K562 (cell line): ENCODE measurements around the gene DIO3. TPM values are rescaled to one million over a fixed set of nuclear protein-coding genes. Genes with fewer than 3 reads are reported as not detected.

Source experiments
- ATAC-seq: fragments of 200-7000 bp; cut with Tn5 transposase; 3 replicates; pipeline ENCODE4 v1.9.1; 2020; ENCODE audit warnings: moderate library complexity
- BruUV-seq: library from RNA; stranded (reverse); fragments of 400-500 nt; replicated peaks from 2 replicates; lab custom pipeline; 2021; lab: Mats Ljungman, UMichigan
- CTCF ChIA-PET: fragments of 300-600 bp; formaldehyde crosslinking; extraction: SDS; loops from one replicate; lab custom pipeline; 2021; ENCODE audit warnings: low intra/inter-chr PET ratio; lab: Yijun Ruan, JAX
- POLR2A ChIA-PET: fragments of 300-600, 350-650 bp; sonication (Branson Sonifier 250); formaldehyde crosslinking; extraction: SDS; loops from one replicate; lab custom pipeline; 2021; ENCODE audit warnings: antibody characterized with exemption, inconsistent platforms; lab: Yijun Ruan, JAX
- DNase-seq, 4 experiments: peaks; one replicate each; pipeline versions ENCODE4 v3.0.0 to v3.0.0-alpha.2; 2011 to 2018; ENCODE audit warnings: low spot score in 3 of 4, mixed read lengths in 3 of 4; ENCODE audit errors: extremely low read depth in 1 of 4
- FAIRE-seq: peaks from 2 replicates; lab custom pipeline; 2011; peaks lifted over from hg19 to GRCh38; lab: Jason Lieb, UNC
- H2AFZ ChIP-seq: 2 replicates; pipeline ENCODE4 v1.6.0; 2011; ENCODE audit warnings: low read depth, low read length, control low read depth, inconsistent platforms
- H3K27ac ChIP-seq: fragments of 200-600 bp; 3 replicates; pipeline ENCODE4 v1.8.0; 2011; ENCODE audit warnings: low read depth, mild to moderate bottlenecking, control low read depth, inconsistent platforms, low read length, moderate library complexity, mixed read lengths; ENCODE audit errors: extremely low read depth
- H3K27me3 ChIP-seq, 2 experiments: fragments of 300-600 bp in 1 of 2; 2 replicates in 1 of 2; 3 replicates in 1 of 2; pipeline versions ENCODE4 v1.6.0 to v1.8.0; 2011; ENCODE audit warnings: inconsistent platforms in 2 of 2, low read length in 2 of 2, mild to moderate bottlenecking in 1 of 2, mixed read lengths in 1 of 2, moderate library complexity in 1 of 2; ENCODE audit not compliant: control insufficient read depth in 2 of 2, insufficient read depth in 2 of 2
- H3K36me3 ChIP-seq: fragments of 300-600 bp; 3 replicates; pipeline ENCODE4 v1.8.0; 2011; ENCODE audit warnings: mild to moderate bottlenecking, low read length, inconsistent platforms; ENCODE audit not compliant: control insufficient read depth, insufficient read depth
- H3K4me1 ChIP-seq, 2 experiments: fragments of 200-600 bp in 1 of 2; replicated peaks in 1 of 2; 2 replicates in 1 of 2; 3 replicates in 1 of 2; pipeline versions ENCODE4 v1.5.1 to v1.8.0; 2011; ENCODE audit warnings: inconsistent platforms in 2 of 2, low read length in 2 of 2, mild to moderate bottlenecking in 1 of 2, mixed read lengths in 1 of 2, moderate library complexity in 1 of 2; ENCODE audit not compliant: control insufficient read depth in 2 of 2, insufficient read depth in 2 of 2
- H3K4me2 ChIP-seq: 2 replicates; pipeline ENCODE4 v1.6.1; 2011; ENCODE audit warnings: low read length, control low read depth, inconsistent platforms, mixed read lengths; ENCODE audit not compliant: insufficient read depth
- H3K4me3 ChIP-seq: fragments of 200-600 bp; sonication (generic), shearing (Covaris generic); 2 replicates; pipeline ENCODE4 v1.5.1; 2016; ENCODE audit warnings: control low read depth, inconsistent platforms
- H3K79me2 ChIP-seq: fragments of 200-600 bp; 3 replicates; pipeline ENCODE4 v1.8.0; 2011; ENCODE audit warnings: low read length, inconsistent platforms; ENCODE audit not compliant: control insufficient read depth, insufficient read depth
- H3K9ac ChIP-seq, 2 experiments: 2 replicates each; pipeline versions ENCODE4 v1.6.0 to v1.6.1; 2011; ENCODE audit warnings: low read depth in 2 of 2, low read length in 2 of 2, control low read depth in 1 of 2, inconsistent platforms in 1 of 2, mild to moderate bottlenecking in 1 of 2, mixed read lengths in 1 of 2; ENCODE audit not compliant: insufficient read depth in 1 of 2
- H3K9me1 ChIP-seq: one replicate; pipeline ENCODE4 v1.6.0; 2011; ENCODE audit warnings: inconsistent platforms, mild to moderate bottlenecking, low read length, moderate library complexity; ENCODE audit not compliant: control insufficient read depth, insufficient read depth
- H3K9me3 ChIP-seq: replicated peaks from 2 replicates; pipeline ENCODE4 v1.5.1; 2011; ENCODE audit warnings: low read depth, low read length, inconsistent platforms; ENCODE audit not compliant: control insufficient read depth, insufficient read depth
- H4K20me1 ChIP-seq: replicated peaks from 2 replicates; pipeline ENCODE4 v1.6.1; 2011; ENCODE audit warnings: low read length, inconsistent platforms, mixed read lengths; ENCODE audit not compliant: control insufficient read depth, insufficient read depth
- ATF7 ChIP-seq: fragments of 450-650 bp; IDR thresholded peaks from 2 replicates; pipeline ENCODE4 v1.7.1; 2014; ENCODE audit warnings: mild to moderate bottlenecking, moderate library complexity
- CTCF ChIP-seq, 3 experiments: IDR thresholded peaks in 2 of 3; conservative IDR thresholded peaks in 1 of 3; 2 replicates each; pipeline ENCODE4 v1.5.1; 2011 to 2012; ENCODE audit warnings: low read length in 3 of 3, mild to moderate bottlenecking in 3 of 3, control low read depth in 2 of 3, improper control_type of control experiment in 1 of 3, inconsistent platforms in 1 of 3, low read depth in 1 of 3, mixed read lengths in 1 of 3, moderate library complexity in 1 of 3; ENCODE audit not compliant: insufficient read depth in 2 of 3
- SAP30 ChIP-seq: fragments of 200-600 bp; sonication (generic); IDR thresholded peaks from 2 replicates; pipeline ENCODE4 v1.6.1; 2012; ENCODE audit warnings: borderline replicate concordance, low read depth, mild to moderate bottlenecking, moderate library complexity, low read length, control low read depth, inconsistent platforms; ENCODE audit not compliant: insufficient read depth, poor library complexity, severe bottlenecking
- WGBS: fragments of 100-300 bp; shearing (Covaris generic); methylation state at CpG from one replicate; pipeline ENCODE4 v1.1.6; 2016; ENCODE audit warnings: low coverage, mixed read lengths; ENCODE audit not compliant: insufficient coverage; ENCODE audit errors: missing lambda C conversion rate; 5-methylcytosine and 5-hydroxymethylcytosine counted together
- in situ Hi-C: fragments of 300-500 bp; cut with MboI; formaldehyde crosslinking; loops from 4 replicates; pipeline ENCODE4 v1.15.0; 2018; ENCODE audit warnings: inconsistent platforms, mixed read lengths
- intact Hi-C: fragments of 100-400 bp; cut with micrococcal nuclease; formaldehyde crosslinking; loops from 2 replicates; pipeline ENCODE4 v1.14.2; 2022
- polyA plus RNA-seq, 8 experiments: library from polyadenylated mRNA; depleted of rRNA in 4 of 8; stranded (reverse) in 5 of 8; unstranded in 3 of 8; fragments of >200 nt; fragmentation: Nextera tagmentation in 2 of 8; fragmentation: Illumina TruSeq in 1 of 8; extraction: Ambion mirVana in 2 of 8; extraction: Trizol in 1 of 8; gene quantifications; 2 replicates each; pipeline versions ENCODE4 v1.2.1 to v1.2.3, GENCODE V29; 2011 to 2014; ENCODE audit warnings: inconsistent platforms in 1 of 8, missing spikeins in 1 of 8
- total RNA-seq, 7 experiments: library from RNA; depleted of rRNA in 6 of 7; stranded (reverse); fragments of >200 nt in 6 of 7; fragmentation: Illumina TruSeq in 2 of 7; extraction: Trizol in 2 of 7; gene quantifications; 2 replicates each; pipeline versions ENCODE4 v1.2.1 to v1.2.3, GENCODE V29; 2011 to 2021; ENCODE audit warnings: low replicate concordance in 1 of 7

DIO3 gene
- total and polyA plus RNA-seq, 9 of the 15 experiments (the other 6 are each of a cell fraction or from before 2014, with no cell fraction given), result not detected

DNA sequence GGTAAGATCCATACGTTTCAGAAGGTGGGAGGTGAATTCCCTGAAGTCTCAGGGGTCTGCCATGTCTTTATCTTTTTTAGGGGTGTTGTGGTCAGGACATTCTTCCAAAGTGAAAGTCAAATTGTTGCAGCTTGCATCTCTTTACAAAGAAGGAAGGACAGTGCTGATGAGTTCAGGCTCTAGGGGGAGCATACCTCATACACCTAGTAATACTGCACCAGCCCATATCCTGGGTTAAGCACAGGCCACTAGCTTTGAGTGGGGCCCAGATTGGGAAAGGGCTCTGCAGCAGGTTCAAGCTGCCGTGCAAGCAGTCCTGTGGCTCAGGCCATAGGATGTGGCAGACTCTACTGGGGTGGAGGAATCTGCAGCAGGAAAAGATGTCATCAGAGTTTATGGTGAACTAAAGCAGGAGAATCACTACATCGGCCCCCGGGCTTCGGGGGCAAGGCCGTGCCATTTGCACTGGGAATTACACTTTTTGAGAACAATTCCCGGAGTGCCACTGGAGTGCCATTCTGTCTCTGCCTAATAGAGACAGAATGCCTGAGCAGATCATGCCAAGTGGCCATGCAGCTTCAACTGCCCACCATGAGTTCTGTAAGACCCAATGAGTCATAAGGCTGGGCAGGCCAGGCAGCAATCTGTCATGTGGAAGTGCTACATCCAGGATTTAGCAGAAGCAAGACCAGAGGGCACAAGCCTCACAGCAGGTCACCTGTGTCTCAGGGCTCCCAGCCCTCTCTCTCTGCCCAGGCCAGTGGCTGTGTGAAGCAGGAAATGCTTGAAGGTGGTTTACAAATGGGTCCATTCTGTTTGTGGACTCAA is 32.3 kb downstream of the DIO3 start:
- DNase-seq, result no peak
- POLR2A ChIA-PET, result interaction anchor here (1.0 kb wide), 1 partner anchor 10 kb away, joined by 3 read pairs; no protein-coding TSS in a partner anchor
- ATAC-seq, result 0 out of 3 replicates have a peak, but pooled peaks have one; percentile 29
- CTCF ChIA-PET, result no interaction called here
- no peaks in the 10 kb centered on the region for H3K79me2 ChIP-seq
- H3K9me1 ChIP-seq, result no peaks in the 10 kb centered on the region
- H3K27ac ChIP-seq, result no peak overlapping the region
- H3K4me2 ChIP-seq, result no peak overlapping the region
- H3K9me3 ChIP-seq, result no peaks in the 10 kb centered on the region
- no peaks in the 10 kb centered on the region; a peak in 1 of 5 replicates for H3K4me1 ChIP-seq
- in situ Hi-C loops, result no loop called here
- WGBS, result 13% methylated on average over 7 of the region's 7 CpGs
- H2AFZ ChIP-seq, result no peak overlapping the region
- H3K4me3 ChIP-seq, result no peak overlapping the region
- no peak for FAIRE-seq
- no peaks in the 10 kb centered on the region for H3K36me3 ChIP-seq
- no TSS peak for BruUV-seq
- TF ChIP-seq SAP30 (no peak), CTCF (IDR thresholded peaks at IDR 0.05 in 2 of 3, conservative IDR thresholded peaks at IDR 0.05 in 1 of 3; ENCODE audit: insufficient read depth in 2 of 3, low read depth in 1 of 3, low read length in 3 of 3) (0 out of 6 replicates have a peak, but pooled peaks of 1 of the 3 experiments have one; percentile 12), ATF7 (0 out of 2 replicates have a peak, but pooled peaks have one; percentile 2)
- TF ChIP-seq, all 486 proteins: peak for 2
- peaks cover 0 to 11% of the 10 kb centered on the region in 2 experiments; a peak in 1 of 5 replicates for H3K27me3 ChIP-seq
- no peak overlapping the region for H3K9ac ChIP-seq
- intact Hi-C loops, result no loop called here
- H4K20me1 ChIP-seq, result no peaks in the 10 kb centered on the region
